HepG2 (cell line): Measurements from ENCODE around the gene SMYD4. TPM values are rescaled to one million over a fixed set of nuclear protein-coding genes. Genes with fewer than 3 reads are reported as not detected.

ENCODE experiments used
- HOXD1 ChIP-seq: sonication (generic); formaldehyde crosslinking; IDR thresholded peaks from 2 replicates; pipeline ENCODE4 v1.5.0; 2020; ENCODE audit warnings: missing genetic modification reagents
- JUN ChIP-seq: sonication (generic); formaldehyde crosslinking; IDR thresholded peaks from 2 replicates; pipeline ENCODE4 v1.4.0; 2020; ENCODE audit warnings: mild to moderate bottlenecking, missing genetic modification reagents
- PHB2 ChIP-seq: fragments of 450-650 bp; IDR thresholded peaks from 2 replicates; pipeline ENCODE4 v1.6.1; 2018; ENCODE audit not compliant: partially characterized antibody
- ZEB1 ChIP-seq: IDR thresholded peaks from 2 replicates; pipeline ENCODE4 v1.6.1; 2012; ENCODE audit warnings: mild to moderate bottlenecking, low read depth, inconsistent platforms; ENCODE audit not compliant: insufficient replicate concordance
- ZNF224 ChIP-seq: sonication (generic); formaldehyde crosslinking; IDR thresholded peaks from 2 replicates; pipeline ENCODE4 v1.5.0; 2020; ENCODE audit warnings: mild to moderate bottlenecking, missing genetic modification reagents
- ZNF260 ChIP-seq: sonication (generic); formaldehyde crosslinking; IDR thresholded peaks from 2 replicates; pipeline ENCODE4 v1.4.0; 2020; ENCODE audit warnings: missing genetic modification reagents, low read depth, mild to moderate bottlenecking, borderline replicate concordance
- ZNF451 ChIP-seq: sonication (generic); formaldehyde crosslinking; IDR thresholded peaks from 2 replicates; pipeline ENCODE4 v1.5.0; 2020; ENCODE audit warnings: mild to moderate bottlenecking, missing genetic modification reagents
- ZNF501 ChIP-seq: sonication (generic); formaldehyde crosslinking; IDR thresholded peaks from 2 replicates; pipeline ENCODE4 v1.5.1; 2020; ENCODE audit warnings: mild to moderate bottlenecking, moderate library complexity, missing genetic modification reagents
- ZNF660 ChIP-seq: sonication (generic); formaldehyde crosslinking; IDR thresholded peaks from 2 replicates; pipeline ENCODE4 v1.5.1; 2020; ENCODE audit warnings: mild to moderate bottlenecking, low read depth, missing genetic modification reagents, borderline replicate concordance
- polyA plus RNA-seq, 8 experiments: library from polyadenylated mRNA; depleted of rRNA in 3 of 8; stranded (reverse) in 7 of 8; unstranded in 1 of 8; fragments of >200 nt; fragmentation: Illumina TruSeq in 4 of 8; extraction: Trizol in 4 of 8; gene quantifications; 2 replicates each; pipeline versions ENCODE4 v1.2.1 to v1.2.3, GENCODE V29; 2011 to 2016; ENCODE audit warnings: low read depth in 4 of 8, missing spikeins in 1 of 8, mixed read lengths in 1 of 8; ENCODE audit not compliant: insufficient read depth in 1 of 8
- total RNA-seq, 5 experiments: library from RNA; depleted of rRNA; stranded (reverse); fragments of >200 nt; fragmentation: Illumina TruSeq; extraction: Trizol; gene quantifications; 2 replicates each; pipeline ENCODE4 v1.2.3, GENCODE V29; 2016; ENCODE audit warnings: low read depth in 1 of 5
- TF ChIP-seq, protein P1 (sequence below): sonication (generic); formaldehyde crosslinking; IDR thresholded peaks from 2 replicates; pipeline ENCODE4 v1.5.0; 2020; ENCODE audit warnings: missing genetic modification reagents

SMYD4 gene
- total and polyA plus RNA-seq, 2 of the 13 experiments (the other 11 are each of a cell fraction or from before 2014, with no cell fraction given), result 7.4 to 11.3 TPM

- TF ChIP-seq HOXD1 (no peak), ZNF260 (CRISPR knock-in tag) (no peak), JUN (CRISPR knock-in tag) (no peak), ZEB1 (no peak), PHB2 (no peak), ZNF224 (no peak), ZNF660 (CRISPR knock-in tag) (no peak), ZNF501 (no peak), ZNF451 (CRISPR knock-in tag) (no peak)
- TF ChIP-seq, protein P1, sequence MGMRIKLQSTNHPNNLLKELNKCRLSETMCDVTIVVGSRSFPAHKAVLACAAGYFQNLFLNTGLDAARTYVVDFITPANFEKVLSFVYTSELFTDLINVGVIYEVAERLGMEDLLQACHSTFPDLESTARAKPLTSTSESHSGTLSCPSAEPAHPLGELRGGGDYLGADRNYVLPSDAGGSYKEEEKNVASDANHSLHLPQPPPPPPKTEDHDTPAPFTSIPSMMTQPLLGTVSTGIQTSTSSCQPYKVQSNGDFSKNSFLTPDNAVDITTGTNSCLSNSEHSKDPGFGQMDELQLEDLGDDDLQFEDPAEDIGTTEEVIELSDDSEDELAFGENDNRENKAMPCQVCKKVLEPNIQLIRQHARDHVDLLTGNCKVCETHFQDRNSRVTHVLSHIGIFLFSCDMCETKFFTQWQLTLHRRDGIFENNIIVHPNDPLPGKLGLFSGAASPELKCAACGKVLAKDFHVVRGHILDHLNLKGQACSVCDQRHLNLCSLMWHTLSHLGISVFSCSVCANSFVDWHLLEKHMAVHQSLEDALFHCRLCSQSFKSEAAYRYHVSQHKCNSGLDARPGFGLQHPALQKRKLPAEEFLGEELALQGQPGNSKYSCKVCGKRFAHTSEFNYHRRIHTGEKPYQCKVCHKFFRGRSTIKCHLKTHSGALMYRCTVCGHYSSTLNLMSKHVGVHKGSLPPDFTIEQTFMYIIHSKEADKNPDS (CRISPR knock-in tag), result no peak
- TF ChIP-seq, all 625 proteins: peak for 9
Observed at GRCh38 chr17:1737531-1738291, 92.0 kb downstream of the SMYD4 start (continued).
